Lung (tissue), 16 donors: Measurements from ENCODE around the gene CYTH1. TPM values are rescaled to one million over a fixed set of nuclear protein-coding genes. Genes with fewer than 3 reads are reported as not detected.

Experiments
- ATAC-seq: fragments of 200-7000 bp; cut with Tn5 transposase; one replicate; pipeline ENCODE4 v1.9.1; 2020; ENCODE audit warnings: moderate number of reproducible peaks; ENCODE audit not compliant: insufficient read depth, low FRiP score
- DNase-seq, 3 donors: peaks; one replicate each; pipeline ENCODE4 v3.0.0-alpha.2; 2013 to 2017
- H3K27ac ChIP-seq, 2 donors: one replicate each; pipeline ENCODE4 v1.5.1; 2013; ENCODE audit warnings: mild to moderate bottlenecking in 2 of 2, moderate library complexity in 2 of 2, control low read depth in 1 of 2, inconsistent platforms in 1 of 2, low read depth in 1 of 2, low read length in 1 of 2
- H3K27me3 ChIP-seq, 3 donors: one replicate each; pipeline ENCODE4 v1.5.1; 2013; ENCODE audit warnings: low read length in 2 of 3; ENCODE audit not compliant: control insufficient read depth in 3 of 3, insufficient read depth in 3 of 3
- H3K36me3 ChIP-seq, 4 donors: one replicate each; pipeline ENCODE4 v1.5.1; 2013; ENCODE audit warnings: low read length in 4 of 4, mild to moderate bottlenecking in 1 of 4, moderate library complexity in 1 of 4; ENCODE audit not compliant: control insufficient read depth in 4 of 4, insufficient read depth in 4 of 4
- H3K4me1 ChIP-seq, 5 donors: one replicate each; pipeline ENCODE4 v1.5.1; 2013; ENCODE audit warnings: low read length in 5 of 5, mild to moderate bottlenecking in 2 of 5, moderate library complexity in 1 of 5; ENCODE audit not compliant: control insufficient read depth in 5 of 5, insufficient read depth in 5 of 5
- H3K4me3 ChIP-seq: one replicate; pipeline ENCODE4 v1.5.1; 2013; ENCODE audit warnings: mild to moderate bottlenecking, control low read depth, moderate library complexity
- H3K9ac ChIP-seq, 2 donors: one replicate each; pipeline ENCODE4 v1.5.1; 2013; ENCODE audit warnings: low read length in 2 of 2, control low read depth in 1 of 2; ENCODE audit not compliant: insufficient read depth in 1 of 2
- H3K9me3 ChIP-seq, 4 donors: one replicate each; pipeline ENCODE4 v1.5.1; 2013; ENCODE audit warnings: low read length in 3 of 4, mild to moderate bottlenecking in 1 of 4, moderate library complexity in 1 of 4; ENCODE audit not compliant: control insufficient read depth in 4 of 4, insufficient read depth in 3 of 4
- WGBS, 2 donors: extraction: QIAGEN DNeasy Blood & Tissue Kit; methylation state at CpG; one replicate each; pipeline ENCODE4 v1.1.7; 2013; 5-methylcytosine and 5-hydroxymethylcytosine counted together
- long read RNA-seq, 5 donors: transcript quantifications; one replicate each; lab custom pipeline, GENCODE V29; 2026
- polyA plus RNA-seq, 2 donors: library from polyadenylated mRNA; stranded (reverse); fragments of 200-250 nt; gene quantifications; one replicate each; pipeline ENCODE4 v1.2.1, GENCODE V29; 2013
- total RNA-seq, 2 donors: library from RNA; depleted of rRNA in 1 of 2; stranded (reverse); fragments of >200 nt in 1 of 2; gene quantifications; one replicate each; pipeline ENCODE4 v1.2.1, GENCODE V29; 2014 to 2021
- TF ChIP-seq, protein P1 (sequence below): IDR thresholded peaks from 2 replicates; pipeline ENCODE4 v1.5.1; 2012; ENCODE audit warnings: mild to moderate bottlenecking; ENCODE audit errors: control extremely low read depth, extremely low read depth
- donor health status: control.
- donor health status: control.
- donor health status: Bipolar disorder and iron deficiency.
- donor health status: healthy.
- donor health status: DM: yes; HTN: yes; CAD: no.

The CYTH1 gene, protein sequence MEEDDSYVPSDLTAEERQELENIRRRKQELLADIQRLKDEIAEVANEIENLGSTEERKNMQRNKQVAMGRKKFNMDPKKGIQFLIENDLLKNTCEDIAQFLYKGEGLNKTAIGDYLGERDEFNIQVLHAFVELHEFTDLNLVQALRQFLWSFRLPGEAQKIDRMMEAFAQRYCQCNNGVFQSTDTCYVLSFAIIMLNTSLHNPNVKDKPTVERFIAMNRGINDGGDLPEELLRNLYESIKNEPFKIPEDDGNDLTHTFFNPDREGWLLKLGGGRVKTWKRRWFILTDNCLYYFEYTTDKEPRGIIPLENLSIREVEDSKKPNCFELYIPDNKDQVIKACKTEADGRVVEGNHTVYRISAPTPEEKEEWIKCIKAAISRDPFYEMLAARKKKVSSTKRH
- total RNA-seq (10 to 100 TPM; 67.0 to 97.2 TPM), polyA plus RNA-seq (10 to 100 TPM; 50.5 to 85.1 TPM)
- long read RNA-seq, donor 1, full-length matches to known transcripts, result 29 of 35 reads
- long read RNA-seq, donor 1, partial matches to known transcripts, result 6 of 35 reads
- long read RNA-seq, donor 1, other reads (novel, unspliced or antisense), result 0 of 35 reads
- long read RNA-seq, donor 2, full-length matches to known transcripts, result 15 of 15 reads
- long read RNA-seq, donor 2, partial matches to known transcripts, result 0 of 15 reads
- long read RNA-seq, donor 2, other reads (novel, unspliced or antisense), result 0 of 15 reads
- long read RNA-seq, donor 3, full-length matches to known transcripts, result 15 of 20 reads
- long read RNA-seq, donor 3, partial matches to known transcripts, result 5 of 20 reads
- long read RNA-seq, donor 3, other reads (novel, unspliced or antisense), result 0 of 20 reads
- long read RNA-seq, donor 4, full-length matches to known transcripts, result 15 of 15 reads
- long read RNA-seq, donor 4, partial matches to known transcripts, result 0 of 15 reads
- long read RNA-seq, donor 4, other reads (novel, unspliced or antisense), result 0 of 15 reads
- long read RNA-seq, donor 5, full-length matches to known transcripts, result 40 of 52 reads
- long read RNA-seq, donor 5, partial matches to known transcripts, result 12 of 52 reads
- long read RNA-seq, donor 5, other reads (novel, unspliced or antisense), result 0 of 52 reads

- H3K4me3 ChIP-seq, result peak within 1 kb of the TSS; percentile 88
- TF ChIP-seq, protein P1, sequence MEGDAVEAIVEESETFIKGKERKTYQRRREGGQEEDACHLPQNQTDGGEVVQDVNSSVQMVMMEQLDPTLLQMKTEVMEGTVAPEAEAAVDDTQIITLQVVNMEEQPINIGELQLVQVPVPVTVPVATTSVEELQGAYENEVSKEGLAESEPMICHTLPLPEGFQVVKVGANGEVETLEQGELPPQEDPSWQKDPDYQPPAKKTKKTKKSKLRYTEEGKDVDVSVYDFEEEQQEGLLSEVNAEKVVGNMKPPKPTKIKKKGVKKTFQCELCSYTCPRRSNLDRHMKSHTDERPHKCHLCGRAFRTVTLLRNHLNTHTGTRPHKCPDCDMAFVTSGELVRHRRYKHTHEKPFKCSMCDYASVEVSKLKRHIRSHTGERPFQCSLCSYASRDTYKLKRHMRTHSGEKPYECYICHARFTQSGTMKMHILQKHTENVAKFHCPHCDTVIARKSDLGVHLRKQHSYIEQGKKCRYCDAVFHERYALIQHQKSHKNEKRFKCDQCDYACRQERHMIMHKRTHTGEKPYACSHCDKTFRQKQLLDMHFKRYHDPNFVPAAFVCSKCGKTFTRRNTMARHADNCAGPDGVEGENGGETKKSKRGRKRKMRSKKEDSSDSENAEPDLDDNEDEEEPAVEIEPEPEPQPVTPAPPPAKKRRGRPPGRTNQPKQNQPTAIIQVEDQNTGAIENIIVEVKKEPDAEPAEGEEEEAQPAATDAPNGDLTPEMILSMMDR, result no peak
- no peaks in the 10 kb centered on the region for H3K27me3 ChIP-seq
- peak within 1 kb of the TSS; percentile 89 to 99 for H3K27ac ChIP-seq
- no peaks in the 10 kb centered on the region for H3K9me3 ChIP-seq
- DNase-seq (no peak), ATAC-seq (no peak)
- H3K9ac ChIP-seq, result peak within 1 kb of the TSS in 1 of 2 donors; percentile 97
- WGBS, 2 donors, result 0 to 1% methylated on average over 21 to 64 of the region's 64 CpGs
- H3K4me1 ChIP-seq, result peaks cover 0 to 9% (median 0%) of the 10 kb centered on the region in 5 donors
- H3K36me3 ChIP-seq, result peaks cover 0 to 1% (median 0%) of the 10 kb centered on the region in 4 donors
Observed at GRCh38 chr17:78781893-78782304, at the start of gene CYTH1. CYTH1 (minus strand) TSS chr17:78782273; CDS start chr17:78782223, 50 bp downstream.

DNA sequence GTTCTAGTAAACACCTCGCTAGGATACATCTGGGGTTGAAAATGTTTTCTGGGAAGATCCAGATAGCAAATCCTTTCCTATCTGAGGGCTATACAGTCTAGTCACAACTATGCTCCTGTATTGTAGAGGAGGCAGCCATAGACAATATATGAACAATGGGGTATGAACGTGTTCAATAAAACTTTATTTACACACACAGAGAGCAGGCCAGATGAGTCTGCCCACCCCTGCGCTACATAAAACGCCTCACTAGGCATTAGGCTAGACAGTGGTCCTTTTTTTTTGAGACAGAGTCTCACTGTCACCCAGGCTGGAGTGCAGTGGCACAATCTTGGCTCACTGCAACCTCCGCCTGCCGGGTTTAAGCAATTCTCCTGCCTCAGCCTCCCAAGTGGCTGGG, 47.4 kb upstream of the CYTH1 start:
- H3K27ac ChIP-seq, result no peak overlapping the region
- H3K27me3 ChIP-seq, result no peaks in the 10 kb centered on the region
- 95 to 96% methylated on average over 6 of the region's 6 CpGs for WGBS, 2 donors
- peaks cover 21 to 56% (median 46%) of the 10 kb centered on the region in 4 donors for H3K36me3 ChIP-seq
- ATAC-seq, result no peak
- H3K9me3 ChIP-seq, result no peaks in the 10 kb centered on the region
- H3K4me3 ChIP-seq, result no peak overlapping the region
- TF ChIP-seq, protein P1, result no peak
- DNase-seq, result no peak
- H3K9ac ChIP-seq, result no peak overlapping the region
- no peaks in the 10 kb centered on the region for H3K4me1 ChIP-seq

- Histone ChIP-seq H3K36me3 (peaks cover 26 to 60% (median 46%) of the 10 kb centered on the region in 4 donors), H3K27ac (no peak overlapping the region), H3K4me1 (no peaks in the 10 kb centered on the region), H3K4me3 (no peak overlapping the region), H3K9ac (no peak overlapping the region), H3K9me3 (no peaks in the 10 kb centered on the region), H3K27me3 (no peaks in the 10 kb centered on the region)
- TF ChIP-seq, protein P1, result no peak
- no peak for DNase-seq
- WGBS, 2 donors, result 96 to 97% methylated on average over 14 of the region's 14 CpGs
- ATAC-seq, result no peak
Observed at GRCh38 chr17:78828470-78829185, 46.6 kb upstream of the CYTH1 start.
